Measurements from ENCODE around the gene LRRC1.

The LRRC1 gene

GRCh38 chr6:53790886-53791285 lies 3.9 kb upstream of the LRRC1 start:
- TF ChIP-seq, protein P1, sequence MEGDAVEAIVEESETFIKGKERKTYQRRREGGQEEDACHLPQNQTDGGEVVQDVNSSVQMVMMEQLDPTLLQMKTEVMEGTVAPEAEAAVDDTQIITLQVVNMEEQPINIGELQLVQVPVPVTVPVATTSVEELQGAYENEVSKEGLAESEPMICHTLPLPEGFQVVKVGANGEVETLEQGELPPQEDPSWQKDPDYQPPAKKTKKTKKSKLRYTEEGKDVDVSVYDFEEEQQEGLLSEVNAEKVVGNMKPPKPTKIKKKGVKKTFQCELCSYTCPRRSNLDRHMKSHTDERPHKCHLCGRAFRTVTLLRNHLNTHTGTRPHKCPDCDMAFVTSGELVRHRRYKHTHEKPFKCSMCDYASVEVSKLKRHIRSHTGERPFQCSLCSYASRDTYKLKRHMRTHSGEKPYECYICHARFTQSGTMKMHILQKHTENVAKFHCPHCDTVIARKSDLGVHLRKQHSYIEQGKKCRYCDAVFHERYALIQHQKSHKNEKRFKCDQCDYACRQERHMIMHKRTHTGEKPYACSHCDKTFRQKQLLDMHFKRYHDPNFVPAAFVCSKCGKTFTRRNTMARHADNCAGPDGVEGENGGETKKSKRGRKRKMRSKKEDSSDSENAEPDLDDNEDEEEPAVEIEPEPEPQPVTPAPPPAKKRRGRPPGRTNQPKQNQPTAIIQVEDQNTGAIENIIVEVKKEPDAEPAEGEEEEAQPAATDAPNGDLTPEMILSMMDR (IDR thresholded peaks at IDR 0.05; ENCODE audit: low read depth, low read length), result no peak
- no peak for DNase-seq (ENCODE audit: low read depth, low spot score)
- no peak overlapping the region for H3K4me3 ChIP-seq (ENCODE audit: low read depth, low read length)
- in situ Hi-C loops (cut with HindIII; ENCODE audit: low sequenced_read_pairs), result no loop called here

DNA sequence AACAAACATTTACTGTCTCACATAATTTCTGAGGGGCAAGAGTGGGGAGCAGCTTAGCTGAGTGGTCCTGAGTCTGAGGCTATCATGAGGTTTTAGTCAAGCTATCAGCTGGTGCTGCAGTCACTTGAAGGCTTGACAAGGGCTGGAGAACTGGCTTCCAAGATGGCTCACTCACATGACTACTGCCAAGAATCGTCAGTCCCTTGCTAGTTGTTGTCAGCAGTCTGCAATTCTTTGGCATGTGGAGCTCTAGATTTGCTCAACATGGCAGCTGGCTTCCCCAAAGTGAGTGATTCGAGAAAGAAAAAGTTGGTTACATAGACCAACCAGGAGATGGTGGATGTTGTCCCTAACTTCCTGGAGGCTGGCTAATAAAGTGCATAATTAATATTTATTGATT lies 2.8 kb upstream of the LRRC1 start:
- TF ChIP-seq, protein P1 (IDR thresholded peaks at IDR 0.05; ENCODE audit: low read depth, low read length), result no peak
- no peak overlapping the region for H3K4me3 ChIP-seq (ENCODE audit: low read depth, low read length)
- no peak for DNase-seq (ENCODE audit: low read depth, low spot score)
- in situ Hi-C loops (cut with HindIII; ENCODE audit: low sequenced_read_pairs), result no loop called here

DNA sequence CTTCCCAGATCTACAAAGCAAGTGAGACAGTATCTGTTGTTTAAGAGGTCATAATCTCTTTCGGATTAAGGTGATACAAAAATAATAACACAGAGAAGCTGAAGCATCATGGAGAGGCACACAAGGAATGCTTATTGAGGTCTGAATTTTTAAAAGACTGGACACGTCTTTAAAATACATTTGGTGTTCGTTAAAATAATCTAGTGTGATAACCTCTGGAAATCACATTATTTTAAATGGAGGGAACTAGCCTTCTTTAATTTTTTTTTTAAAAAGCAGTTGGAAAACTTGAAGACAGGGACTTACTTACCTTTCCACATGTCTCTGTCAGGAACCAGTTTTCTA lies 1.9 kb upstream of the LRRC1 start:
- TF ChIP-seq, protein P1 (IDR thresholded peaks at IDR 0.05; ENCODE audit: low read depth, low read length), result no peak
- peak overlapping the region; percentile 76 for H3K4me3 ChIP-seq (ENCODE audit: low read depth, low read length)
- no peak for DNase-seq (ENCODE audit: low read depth, low spot score)
- in situ Hi-C loops (cut with HindIII; ENCODE audit: low sequenced_read_pairs), result no loop called here

DNA sequence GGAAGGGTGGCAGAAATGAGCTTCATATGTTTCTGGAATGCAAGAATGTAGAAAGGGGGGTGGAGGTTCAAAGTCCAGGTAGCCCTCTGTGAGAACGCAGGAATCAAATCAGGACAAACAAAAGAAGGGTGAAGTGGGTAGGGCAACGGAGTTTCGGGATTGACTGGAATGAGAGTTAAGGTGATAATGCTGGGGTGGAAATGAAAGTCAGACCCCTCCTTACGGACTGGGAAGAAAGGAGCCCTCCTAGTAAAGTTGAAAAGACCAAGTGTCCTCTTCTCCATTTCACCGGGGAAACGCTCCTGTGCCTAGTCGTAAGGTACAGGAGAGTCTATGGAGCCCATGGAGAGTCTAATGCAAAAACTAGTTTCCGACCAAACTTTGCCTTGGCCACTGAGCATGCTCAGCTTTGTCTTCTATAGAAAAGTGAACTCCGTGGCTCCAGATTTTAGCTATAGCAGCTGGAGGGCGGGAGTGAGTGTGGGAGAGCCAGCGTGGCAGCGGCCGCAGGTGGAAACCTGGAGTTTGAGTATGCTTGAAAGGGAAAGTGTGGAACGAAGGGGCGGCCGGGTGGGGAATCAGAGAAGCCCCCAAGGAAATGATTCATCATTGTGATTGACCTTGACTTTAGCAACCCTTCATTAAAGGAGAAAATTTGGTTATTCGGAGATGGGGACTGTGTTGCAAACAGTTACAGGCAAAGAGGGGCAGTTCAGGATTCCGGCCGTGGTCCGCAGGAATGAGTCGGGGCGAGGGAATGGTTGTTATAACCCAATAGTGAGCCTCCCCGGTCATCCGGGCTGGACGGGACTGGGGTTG lies 1.3 kb upstream of the LRRC1 start:
- TF ChIP-seq, protein P1 (IDR thresholded peaks at IDR 0.05; ENCODE audit: low read depth, low read length), result no peak
- peak; percentile 65 for DNase-seq (ENCODE audit: low read depth, low spot score)
- peak overlapping the region; percentile 76 for H3K4me3 ChIP-seq (ENCODE audit: low read depth, low read length)
- in situ Hi-C loops (cut with HindIII; ENCODE audit: low sequenced_read_pairs), result no loop called here

DNA sequence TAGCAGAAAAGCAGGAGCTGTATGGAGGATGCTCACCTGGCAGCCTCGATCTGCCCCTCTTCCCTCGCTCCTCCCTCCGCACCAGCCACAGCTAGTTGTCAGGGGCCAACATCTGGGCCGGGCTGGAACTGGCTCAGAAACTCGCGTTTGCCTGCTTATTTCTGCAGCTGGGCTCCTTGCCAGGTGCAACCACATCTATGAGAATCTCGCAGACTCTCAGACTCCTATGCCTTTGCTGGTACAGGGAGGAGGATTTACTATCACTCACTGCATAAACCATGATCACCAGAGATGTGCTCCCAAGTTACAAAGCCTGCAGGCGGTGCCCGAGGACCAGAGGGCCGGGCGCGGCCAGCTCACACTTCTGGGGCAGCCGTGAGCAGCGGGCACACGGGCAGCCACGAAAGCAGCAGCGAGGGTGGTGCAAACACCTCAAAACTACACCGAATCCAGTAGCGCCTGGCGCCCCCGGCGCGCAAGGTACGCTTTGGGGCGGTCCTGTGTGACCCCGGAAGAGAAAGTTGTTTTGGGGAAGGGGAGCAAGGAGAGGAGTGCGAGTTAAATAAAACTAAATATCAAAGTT lies 577 bp upstream of the LRRC1 start:
- TF ChIP-seq, protein P1 (IDR thresholded peaks at IDR 0.05; ENCODE audit: low read depth, low read length), result peak; percentile 68
- H3K4me3 ChIP-seq (ENCODE audit: low read depth, low read length), result peak overlapping the region; percentile 76
- peak; percentile 88 for DNase-seq (ENCODE audit: low read depth, low spot score)
- in situ Hi-C loops (cut with HindIII; ENCODE audit: low sequenced_read_pairs), result no loop called here

- TF ChIP-seq, protein P1 (IDR thresholded peaks at IDR 0.05; ENCODE audit: low read depth, low read length), result no peak
- DNase-seq (ENCODE audit: low read depth, low spot score), result no peak
- in situ Hi-C loops (cut with HindIII; ENCODE audit: low sequenced_read_pairs), result no loop called here
- peak overlapping the region; percentile 76 for H3K4me3 ChIP-seq (ENCODE audit: low read depth, low read length)
These were observed 516 bp downstream of the LRRC1 start for GRCh38 chr6:53795340-53795701.

Measured in astrocyte of the spinal cord (primary cell).